H1 (cell line): ENCODE data around the gene KMT2A.

Source experiments
- CTCF ChIP-seq, 3 experiments: IDR thresholded peaks; 1 replicate in 2 of 3; 2 replicates in 1 of 3; pipeline versions ENCODE4 v1.5.1 to v1.6.1; 2011; ENCODE audit warnings: low read length in 3 of 3, mild to moderate bottlenecking in 3 of 3, inconsistent platforms in 2 of 3, low read depth in 1 of 3, moderate library complexity in 1 of 3; ENCODE audit not compliant: insufficient read depth in 1 of 3; ENCODE audit errors: control extremely low read depth in 1 of 3
- EZH2 ChIP-seq: fragments of 200-600 bp; sonication (generic); IDR thresholded peaks from 2 replicates; pipeline ENCODE4 v1.7.1; 2012; ENCODE audit warnings: low read depth, mild to moderate bottlenecking, moderate library complexity, low read length, inconsistent platforms; ENCODE audit not compliant: severe bottlenecking
- HDAC2 ChIP-seq, 2 experiments: fragments of 300-600 bp in 1 of 2; sonication (generic) in 1 of 2; IDR thresholded peaks; 2 replicates each; pipeline ENCODE4 v1.6.1; 2011 to 2012; ENCODE audit warnings: low read depth in 2 of 2, low read length in 2 of 2, mild to moderate bottlenecking in 2 of 2, moderate library complexity in 2 of 2, borderline replicate concordance in 1 of 2, inconsistent platforms in 1 of 2
- JUND ChIP-seq: IDR thresholded peaks from 2 replicates; pipeline ENCODE4 v1.6.1; 2011; ENCODE audit warnings: mild to moderate bottlenecking, improper control_type of control experiment, low read length
- PHF8 ChIP-seq: fragments of 200-600 bp; sonication (generic); conservative IDR thresholded peaks from 2 replicates; pipeline ENCODE4 v1.7.1; 2012; ENCODE audit warnings: low read depth, mild to moderate bottlenecking, inconsistent platforms, low read length, moderate library complexity
- POLR2A ChIP-seq, 2 experiments: IDR thresholded peaks; 1 replicate in 1 of 2; 2 replicates in 1 of 2; pipeline ENCODE4 v1.6.1; 2011; ENCODE audit warnings: low read depth in 2 of 2, low read length in 2 of 2, mild to moderate bottlenecking in 2 of 2; ENCODE audit errors: control extremely low read depth in 1 of 2
- SIN3A ChIP-seq, 2 experiments: IDR thresholded peaks in 1 of 2; conservative IDR thresholded peaks in 1 of 2; 2 replicates each; pipeline ENCODE4 v1.6.1; 2011 to 2012; ENCODE audit warnings: low read length in 2 of 2, improper control_type of control experiment in 1 of 2, low read depth in 1 of 2, mild to moderate bottlenecking in 1 of 2
- SRF ChIP-seq: IDR thresholded peaks from 2 replicates; pipeline ENCODE4 v1.6.1; 2011; ENCODE audit warnings: mild to moderate bottlenecking, low read depth, low read length, moderate library complexity
- SUZ12 ChIP-seq: fragments of 200-600 bp; sonication (generic); IDR thresholded peaks from 2 replicates; pipeline ENCODE4 v1.6.1; 2012; ENCODE audit warnings: mild to moderate bottlenecking, inconsistent platforms, low read length, moderate library complexity, mixed read lengths
- ZNF274 ChIP-seq: IDR thresholded peaks from 2 replicates; pipeline ENCODE4 v1.7.0; 2012; ENCODE audit warnings: low read length, borderline replicate concordance; ENCODE audit errors: extremely low read depth

- TF ChIP-seq SIN3A (conservative IDR thresholded peaks at IDR 0.05 in 1 of 2, IDR thresholded peaks at IDR 0.05 in 1 of 2; ENCODE audit: low read depth in 1 of 2, low read length in 2 of 2) (no peak), SUZ12 (no peak), ZNF274 (no peak), PHF8 (no peak), CTCF (IDR thresholded peaks at IDR 0.05; ENCODE audit: control extremely low read depth in 1 of 3, insufficient read depth in 1 of 3, low read depth in 1 of 3, low read length in 3 of 3) (no peak), JUND (no peak), SRF (no peak), EZH2 (no peak), HDAC2 (IDR thresholded peaks at IDR 0.05; ENCODE audit: borderline replicate concordance in 1 of 2, low read depth in 2 of 2, low read length in 2 of 2) (no peak), POLR2A (IDR thresholded peaks at IDR 0.05; ENCODE audit: control extremely low read depth in 1 of 2, low read depth in 2 of 2, low read length in 2 of 2) (no peak)
These were observed 18.5 kb upstream of the KMT2A start for GRCh38 chr11:118417801-118418200.
